K562 (cell line): Measurements from ENCODE around the gene PDE12. TPM values are rescaled to one million over a fixed set of nuclear protein-coding genes. Genes with fewer than 3 reads are reported as not detected.

Experiments used
- BRD9 ChIP-seq: fragments of 450-650 bp; IDR thresholded peaks from 2 replicates; pipeline ENCODE4 v1.6.1; 2018; ENCODE audit warnings: low read depth; ENCODE audit not compliant: partially characterized antibody
- BRF2 ChIP-seq: IDR thresholded peaks from 3 replicates; pipeline ENCODE4 v1.6.1; 2011; ENCODE audit warnings: borderline replicate concordance, mild to moderate bottlenecking; ENCODE audit not compliant: insufficient read length, insufficient read depth
- CBX5 ChIP-seq: IDR thresholded peaks from 2 replicates; pipeline ENCODE4 v1.6.1; 2014; ENCODE audit warnings: low read depth, borderline replicate concordance
- CHAMP1 ChIP-seq: fragments of 450-650 bp; IDR thresholded peaks from 2 replicates; pipeline ENCODE4 v1.6.1; 2016; ENCODE audit warnings: mild to moderate bottlenecking
- CREBBP ChIP-seq: IDR thresholded peaks from one replicate; pipeline ENCODE4 v1.6.1; 2012; ENCODE audit warnings: low read depth, mild to moderate bottlenecking, control low read depth, inconsistent platforms, low read length
- FOXP1 ChIP-seq: sonication (generic); formaldehyde crosslinking; IDR thresholded peaks from 2 replicates; pipeline ENCODE4 v1.8.0; 2022; ENCODE audit warnings: mild to moderate bottlenecking, missing genetic modification reagents
- NCOR1 ChIP-seq: fragments of 450-650 bp; IDR thresholded peaks from 2 replicates; pipeline ENCODE4 v1.6.1; 2016; ENCODE audit warnings: mild to moderate bottlenecking, moderate library complexity
- POLR2H ChIP-seq: IDR thresholded peaks from 2 replicates; pipeline ENCODE4 v1.6.1; 2016; ENCODE audit warnings: missing genetic modification characterization, low read depth, mild to moderate bottlenecking, control low read depth, missing compliant biosample characterization, moderate library complexity
- RFX7 ChIP-seq: fragments of 250-450 bp; sonication (Bioruptor Pico); IDR thresholded peaks from 2 replicates; pipeline ENCODE4 v1.5.1; 2021; ENCODE audit warnings: mild to moderate bottlenecking
- RNF219 ChIP-seq: fragments of 250-450 bp; sonication (Bioruptor Pico); IDR thresholded peaks from 2 replicates; pipeline ENCODE4 v1.5.0; 2022; ENCODE audit warnings: mild to moderate bottlenecking
- SMARCA5 ChIP-seq: fragments of 450-650 bp; IDR thresholded peaks from 2 replicates; pipeline ENCODE4 v1.6.1; 2016
- TAL1 ChIP-seq: fragments of 450-650 bp; IDR thresholded peaks from 2 replicates; pipeline ENCODE4 v1.6.1; 2016; ENCODE audit warnings: mild to moderate bottlenecking
- ZFPM2 ChIP-seq: fragments of 250-450 bp; sonication (Bioruptor Pico); IDR thresholded peaks from 2 replicates; pipeline ENCODE4 v1.5.1; 2022; ENCODE audit warnings: mild to moderate bottlenecking
- ZKSCAN8 ChIP-seq: fragments of 200-800 bp; sonication (Bioruptor generic); IDR thresholded peaks from 2 replicates; pipeline ENCODE4 v1.6.1; 2016; ENCODE audit warnings: missing genetic modification characterization, missing compliant biosample characterization
- ZNF124 ChIP-seq: sonication (generic); formaldehyde crosslinking; IDR thresholded peaks from 2 replicates; pipeline ENCODE4 v1.8.1; 2022; ENCODE audit warnings: missing genetic modification reagents
- polyA plus RNA-seq, 8 experiments: library from polyadenylated mRNA; depleted of rRNA in 4 of 8; stranded (reverse) in 5 of 8; unstranded in 3 of 8; fragments of >200 nt; fragmentation: Nextera tagmentation in 2 of 8; fragmentation: Illumina TruSeq in 1 of 8; extraction: Ambion mirVana in 2 of 8; extraction: Trizol in 1 of 8; gene quantifications; 2 replicates each; pipeline versions ENCODE4 v1.2.1 to v1.2.3, GENCODE V29; 2011 to 2014; ENCODE audit warnings: inconsistent platforms in 1 of 8, missing spikeins in 1 of 8
- total RNA-seq, 7 experiments: library from RNA; depleted of rRNA in 6 of 7; stranded (reverse); fragments of >200 nt in 6 of 7; fragmentation: Illumina TruSeq in 2 of 7; extraction: Trizol in 2 of 7; gene quantifications; 2 replicates each; pipeline versions ENCODE4 v1.2.1 to v1.2.3, GENCODE V29; 2011 to 2021; ENCODE audit warnings: low replicate concordance in 1 of 7
- TF ChIP-seq, protein P1 (sequence below): fragments of 250-450 bp; sonication (Bioruptor Pico); IDR thresholded peaks from 2 replicates; pipeline ENCODE4 v1.4.0; 2020; ENCODE audit warnings: borderline replicate concordance
- TF ChIP-seq, protein P2 (sequence below): sonication (generic); formaldehyde crosslinking; IDR thresholded peaks from 2 replicates; pipeline ENCODE4 v1.8.1; 2023; ENCODE audit warnings: mild to moderate bottlenecking, missing genetic modification reagents, moderate library complexity
- TF ChIP-seq, protein P3 (sequence below), 2 experiments: fragments of 450-650 bp; IDR thresholded peaks; 2 replicates each; pipeline ENCODE4 v1.6.1; 2016

PDE12 gene
- total and polyA plus RNA-seq, 9 of the 15 experiments (the other 6 are each of a cell fraction or from before 2014, with no cell fraction given): 2.1 to 20.5 (median 10.0) TPM

- peak; percentile 55 for TF ChIP-seq NCOR1
- peak; percentile 60; the same call in 1 of the 2 replicates for TF ChIP-seq ZKSCAN8 (CRISPR knock-in tag)
- TF ChIP-seq TAL1: no peak
- no peak; the same call in 1 of the 2 replicates for TF ChIP-seq CBX5
- peak; percentile 37 for TF ChIP-seq BRD9
- TF ChIP-seq, protein P1, sequence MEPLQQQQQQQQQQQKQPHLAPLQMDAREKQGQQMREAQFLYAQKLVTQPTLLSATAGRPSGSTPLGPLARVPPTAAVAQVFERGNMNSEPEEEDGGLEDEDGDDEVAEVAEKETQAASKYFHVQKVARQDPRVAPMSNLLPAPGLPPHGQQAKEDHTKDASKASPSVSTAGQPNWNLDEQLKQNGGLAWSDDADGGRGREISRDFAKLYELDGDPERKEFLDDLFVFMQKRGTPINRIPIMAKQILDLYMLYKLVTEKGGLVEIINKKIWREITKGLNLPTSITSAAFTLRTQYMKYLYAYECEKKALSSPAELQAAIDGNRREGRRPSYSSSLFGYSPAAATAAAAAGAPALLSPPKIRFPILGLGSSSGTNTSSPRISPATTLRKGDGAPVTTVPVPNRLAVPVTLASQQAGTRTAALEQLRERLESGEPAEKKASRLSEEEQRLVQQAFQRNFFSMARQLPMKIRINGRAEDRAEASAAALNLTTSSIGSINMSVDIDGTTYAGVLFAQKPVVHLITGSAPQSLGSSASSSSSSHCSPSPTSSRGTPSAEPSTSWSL: no peak
- TF ChIP-seq FOXP1 (CRISPR knock-in tag): peak; percentile 21; the same call in 1 of the 2 replicates
- TF ChIP-seq BRF2: no peak
- TF ChIP-seq, protein P2, sequence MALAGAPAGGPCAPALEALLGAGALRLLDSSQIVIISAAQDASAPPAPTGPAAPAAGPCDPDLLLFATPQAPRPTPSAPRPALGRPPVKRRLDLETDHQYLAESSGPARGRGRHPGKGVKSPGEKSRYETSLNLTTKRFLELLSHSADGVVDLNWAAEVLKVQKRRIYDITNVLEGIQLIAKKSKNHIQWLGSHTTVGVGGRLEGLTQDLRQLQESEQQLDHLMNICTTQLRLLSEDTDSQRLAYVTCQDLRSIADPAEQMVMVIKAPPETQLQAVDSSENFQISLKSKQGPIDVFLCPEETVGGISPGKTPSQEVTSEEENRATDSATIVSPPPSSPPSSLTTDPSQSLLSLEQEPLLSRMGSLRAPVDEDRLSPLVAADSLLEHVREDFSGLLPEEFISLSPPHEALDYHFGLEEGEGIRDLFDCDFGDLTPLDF: no peak
- peak; percentile 94 for TF ChIP-seq CHAMP1
- no peak for TF ChIP-seq SMARCA5
- TF ChIP-seq, protein P3, sequence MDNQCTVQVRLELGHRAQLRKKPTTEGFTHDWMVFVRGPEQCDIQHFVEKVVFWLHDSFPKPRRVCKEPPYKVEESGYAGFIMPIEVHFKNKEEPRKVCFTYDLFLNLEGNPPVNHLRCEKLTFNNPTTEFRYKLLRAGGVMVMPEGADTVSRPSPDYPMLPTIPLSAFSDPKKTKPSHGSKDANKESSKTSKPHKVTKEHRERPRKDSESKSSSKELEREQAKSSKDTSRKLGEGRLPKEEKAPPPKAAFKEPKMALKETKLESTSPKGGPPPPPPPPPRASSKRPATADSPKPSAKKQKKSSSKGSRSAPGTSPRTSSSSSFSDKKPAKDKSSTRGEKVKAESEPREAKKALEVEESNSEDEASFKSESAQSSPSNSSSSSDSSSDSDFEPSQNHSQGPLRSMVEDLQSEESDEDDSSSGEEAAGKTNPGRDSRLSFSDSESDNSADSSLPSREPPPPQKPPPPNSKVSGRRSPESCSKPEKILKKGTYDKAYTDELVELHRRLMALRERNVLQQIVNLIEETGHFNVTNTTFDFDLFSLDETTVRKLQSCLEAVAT (IDR thresholded peaks at IDR 0.05): peak in 1 of 2 experiments; percentile 90; a peak in 2 of 4 replicates
- no peak for TF ChIP-seq CREBBP
- no peak for TF ChIP-seq RFX7 (CRISPR knock-in tag)
- no peak for TF ChIP-seq ZFPM2 (CRISPR knock-in tag)
- no peak for TF ChIP-seq RNF219 (CRISPR knock-in tag)
- peak; percentile 69 for TF ChIP-seq POLR2H (tag)
- TF ChIP-seq ZNF124 (CRISPR knock-in tag): no peak
These were observed at the start of gene PDE12 (continued) for GRCh38 chr3:57555738-57556458.
